ENCODE results near the gene TARS1. TPM values are rescaled to one million over a fixed set of nuclear protein-coding genes. Genes with fewer than 3 reads are reported as not detected.

TARS1 gene
- total and polyA plus RNA-seq, 10 of the 15 experiments (the other 5 are each of a cell fraction or from before 2014, with no cell fraction given): 163 to 350 (median 228) TPM

DNA sequence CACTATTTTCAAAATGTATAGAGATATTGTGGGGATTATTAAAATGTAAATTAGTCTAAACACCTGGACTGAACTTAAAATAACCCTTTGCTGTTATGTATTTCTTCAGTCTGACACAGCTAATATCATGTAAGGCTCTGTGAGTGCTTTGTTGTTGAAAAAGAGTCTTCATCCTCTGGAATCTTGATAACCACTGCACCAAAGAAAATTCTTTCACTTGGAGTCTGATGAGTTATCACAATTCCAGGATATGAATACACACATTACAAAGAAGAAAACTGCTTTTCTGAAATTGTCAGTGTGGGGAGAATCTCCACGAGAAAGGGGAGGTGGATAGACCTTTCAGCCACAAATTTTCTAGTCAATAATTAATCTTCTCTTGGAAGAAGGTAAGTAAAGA, 42.3 kb upstream of the TARS1 start:
- no peaks in the 10 kb centered on the region for H3K36me3 ChIP-seq (ENCODE audit: control insufficient read depth in 2 of 2, insufficient read depth in 2 of 2, low read length in 1 of 2)
- no peak for FAIRE-seq
- ChIA-PET SMC1A (ENCODE audit: uncharacterized antibody, unreplicated experiment) (no interaction called here), POLR2A (no interaction called here), CTCF (no interaction called here), RAD21 (ENCODE audit: unreplicated experiment) (no interaction called here)
- no peak overlapping the region for H3K27ac ChIP-seq (ENCODE audit: control insufficient read depth, insufficient read depth)
- WGBS (ENCODE audit: insufficient coverage, insufficient replicate concordance, low lambda C conversion rate, missing lambda C conversion rate): 0% methylated on average over 1 of the region's 1 CpG
- no peaks in the 10 kb centered on the region for H3K27me3 ChIP-seq (replicated peaks in 1 of 2; ENCODE audit: control insufficient read depth in 2 of 2, insufficient read depth in 2 of 2, low read length in 1 of 2)
- TF ChIP-seq, protein P1, sequence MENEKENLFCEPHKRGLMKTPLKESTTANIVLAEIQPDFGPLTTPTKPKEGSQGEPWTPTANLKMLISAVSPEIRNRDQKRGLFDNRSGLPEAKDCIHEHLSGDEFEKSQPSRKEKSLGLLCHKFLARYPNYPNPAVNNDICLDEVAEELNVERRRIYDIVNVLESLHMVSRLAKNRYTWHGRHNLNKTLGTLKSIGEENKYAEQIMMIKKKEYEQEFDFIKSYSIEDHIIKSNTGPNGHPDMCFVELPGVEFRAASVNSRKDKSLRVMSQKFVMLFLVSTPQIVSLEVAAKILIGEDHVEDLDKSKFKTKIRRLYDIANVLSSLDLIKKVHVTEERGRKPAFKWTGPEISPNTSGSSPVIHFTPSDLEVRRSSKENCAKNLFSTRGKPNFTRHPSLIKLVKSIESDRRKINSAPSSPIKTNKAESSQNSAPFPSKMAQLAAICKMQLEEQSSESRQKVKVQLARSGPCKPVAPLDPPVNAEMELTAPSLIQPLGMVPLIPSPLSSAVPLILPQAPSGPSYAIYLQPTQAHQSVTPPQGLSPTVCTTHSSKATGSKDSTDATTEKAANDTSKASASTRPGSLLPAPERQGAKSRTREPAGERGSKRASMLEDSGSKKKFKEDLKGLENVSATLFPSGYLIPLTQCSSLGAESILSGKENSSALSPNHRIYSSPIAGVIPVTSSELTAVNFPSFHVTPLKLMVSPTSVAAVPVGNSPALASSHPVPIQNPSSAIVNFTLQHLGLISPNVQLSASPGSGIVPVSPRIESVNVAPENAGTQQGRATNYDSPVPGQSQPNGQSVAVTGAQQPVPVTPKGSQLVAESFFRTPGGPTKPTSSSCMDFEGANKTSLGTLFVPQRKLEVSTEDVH (IDR thresholded peaks at IDR 0.05; ENCODE audit: low read depth, partially characterized antibody): no peak
- TF ChIP-seq ZNF384 (IDR thresholded peaks at IDR 0.05; ENCODE audit: borderline replicate concordance, low read depth, low read length) (no peak), RAD21 (IDR thresholded peaks at IDR 0.05; ENCODE audit: insufficient read depth, low read depth, low read length) (no peak), JUND (IDR thresholded peaks at IDR 0.05; ENCODE audit: low read depth, low read length) (no peak), POU2F2 (IDR thresholded peaks at IDR 0.05; ENCODE audit: borderline replicate concordance, low read depth, low read length) (no peak), TCF3 (IDR thresholded peaks at IDR 0.05; ENCODE audit: borderline replicate concordance, insufficient read depth, low read depth, low read length) (no peak), BHLHE40 (IDR thresholded peaks at IDR 0.05; ENCODE audit: borderline replicate concordance in 1 of 2, low read depth in 2 of 2, low read length in 1 of 2) (no peak)
- TF ChIP-seq, protein P2, sequence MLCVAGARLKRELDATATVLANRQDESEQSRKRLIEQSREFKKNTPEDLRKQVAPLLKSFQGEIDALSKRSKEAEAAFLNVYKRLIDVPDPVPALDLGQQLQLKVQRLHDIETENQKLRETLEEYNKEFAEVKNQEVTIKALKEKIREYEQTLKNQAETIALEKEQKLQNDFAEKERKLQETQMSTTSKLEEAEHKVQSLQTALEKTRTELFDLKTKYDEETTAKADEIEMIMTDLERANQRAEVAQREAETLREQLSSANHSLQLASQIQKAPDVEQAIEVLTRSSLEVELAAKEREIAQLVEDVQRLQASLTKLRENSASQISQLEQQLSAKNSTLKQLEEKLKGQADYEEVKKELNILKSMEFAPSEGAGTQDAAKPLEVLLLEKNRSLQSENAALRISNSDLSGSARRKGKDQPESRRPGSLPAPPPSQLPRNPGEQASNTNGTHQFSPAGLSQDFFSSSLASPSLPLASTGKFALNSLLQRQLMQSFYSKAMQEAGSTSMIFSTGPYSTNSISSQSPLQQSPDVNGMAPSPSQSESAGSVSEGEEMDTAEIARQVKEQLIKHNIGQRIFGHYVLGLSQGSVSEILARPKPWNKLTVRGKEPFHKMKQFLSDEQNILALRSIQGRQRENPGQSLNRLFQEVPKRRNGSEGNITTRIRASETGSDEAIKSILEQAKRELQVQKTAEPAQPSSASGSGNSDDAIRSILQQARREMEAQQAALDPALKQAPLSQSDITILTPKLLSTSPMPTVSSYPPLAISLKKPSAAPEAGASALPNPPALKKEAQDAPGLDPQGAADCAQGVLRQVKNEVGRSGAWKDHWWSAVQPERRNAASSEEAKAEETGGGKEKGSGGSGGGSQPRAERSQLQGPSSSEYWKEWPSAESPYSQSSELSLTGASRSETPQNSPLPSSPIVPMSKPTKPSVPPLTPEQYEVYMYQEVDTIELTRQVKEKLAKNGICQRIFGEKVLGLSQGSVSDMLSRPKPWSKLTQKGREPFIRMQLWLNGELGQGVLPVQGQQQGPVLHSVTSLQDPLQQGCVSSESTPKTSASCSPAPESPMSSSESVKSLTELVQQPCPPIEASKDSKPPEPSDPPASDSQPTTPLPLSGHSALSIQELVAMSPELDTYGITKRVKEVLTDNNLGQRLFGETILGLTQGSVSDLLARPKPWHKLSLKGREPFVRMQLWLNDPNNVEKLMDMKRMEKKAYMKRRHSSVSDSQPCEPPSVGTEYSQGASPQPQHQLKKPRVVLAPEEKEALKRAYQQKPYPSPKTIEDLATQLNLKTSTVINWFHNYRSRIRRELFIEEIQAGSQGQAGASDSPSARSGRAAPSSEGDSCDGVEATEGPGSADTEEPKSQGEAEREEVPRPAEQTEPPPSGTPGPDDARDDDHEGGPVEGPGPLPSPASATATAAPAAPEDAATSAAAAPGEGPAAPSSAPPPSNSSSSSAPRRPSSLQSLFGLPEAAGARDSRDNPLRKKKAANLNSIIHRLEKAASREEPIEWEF (IDR thresholded peaks at IDR 0.05; ENCODE audit: insufficient replicate concordance, low read depth, low read length): no peak
- TF ChIP-seq, protein P3, sequence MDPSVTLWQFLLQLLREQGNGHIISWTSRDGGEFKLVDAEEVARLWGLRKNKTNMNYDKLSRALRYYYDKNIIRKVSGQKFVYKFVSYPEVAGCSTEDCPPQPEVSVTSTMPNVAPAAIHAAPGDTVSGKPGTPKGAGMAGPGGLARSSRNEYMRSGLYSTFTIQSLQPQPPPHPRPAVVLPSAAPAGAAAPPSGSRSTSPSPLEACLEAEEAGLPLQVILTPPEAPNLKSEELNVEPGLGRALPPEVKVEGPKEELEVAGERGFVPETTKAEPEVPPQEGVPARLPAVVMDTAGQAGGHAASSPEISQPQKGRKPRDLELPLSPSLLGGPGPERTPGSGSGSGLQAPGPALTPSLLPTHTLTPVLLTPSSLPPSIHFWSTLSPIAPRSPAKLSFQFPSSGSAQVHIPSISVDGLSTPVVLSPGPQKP (IDR thresholded peaks at IDR 0.05; ENCODE audit: low read depth, low read length): no peak
- H3K9me3 ChIP-seq (replicated peaks; ENCODE audit: control insufficient read depth, insufficient read depth, low read length): no peaks in the 10 kb centered on the region
- no peaks in the 10 kb centered on the region for H4K20me1 ChIP-seq (ENCODE audit: control insufficient read depth, insufficient read depth)
- no peak for DNase-seq (ENCODE audit: low read depth, low spot score)
- no peak overlapping the region for H3K9ac ChIP-seq (ENCODE audit: control insufficient read depth, insufficient read depth, low read length)
- ATAC-seq: no peak
- no peak overlapping the region for H3K4me2 ChIP-seq (ENCODE audit: control insufficient read depth, insufficient read depth)
- H3K79me2 ChIP-seq (ENCODE audit: control insufficient read depth, insufficient read depth, low read length): no peaks in the 10 kb centered on the region
- in situ Hi-C loops (cut with MboI) (no loop called here), intact Hi-C loops (cut with micrococcal nuclease; ENCODE audit: unreplicated experiment) (no loop called here)
- H2AFZ ChIP-seq (ENCODE audit: control insufficient read depth, low read depth, low read length): no peak overlapping the region
- BruUV-seq (replicated peaks): no TSS peak
- H3K4me1 ChIP-seq (ENCODE audit: control insufficient read depth, insufficient read depth, low read length): no peaks in the 10 kb centered on the region
- no peak overlapping the region for H3K4me3 ChIP-seq
